ENCODE results near the gene FLNC. TPM values are rescaled to one million over a fixed set of nuclear protein-coding genes. Genes with fewer than 3 reads are reported as not detected.

Gene FLNC
- total RNA-seq, 1 donor from 2014 or later = 2.0 TPM

- ATAC-seq = peak; percentile 72
These were observed 49.9 kb downstream of the FLNC start for GRCh38 chr7:128879939-128880746.

GRCh38 chr7:128880791-128881457, 50.7 kb downstream of the FLNC start:
- ATAC-seq = no peak

- no peak for ATAC-seq
These were observed 51.4 kb downstream of the FLNC start for GRCh38 chr7:128881458-128882125.

- ATAC-seq = no peak
These were observed 51.9 kb downstream of the FLNC start for GRCh38 chr7:128882134-128882533.

GRCh38 chr7:128883622-128884448, 53.6 kb downstream of the FLNC start:
- peak; percentile 59 for ATAC-seq

GRCh38 chr7:128884561-128885369, 54.6 kb downstream of the FLNC start:
- no peak for ATAC-seq

GRCh38 chr7:128885370-128886187, 55.4 kb downstream of the FLNC start:
- no peak for ATAC-seq

GRCh38 chr7:128886391-128887168, 56.4 kb downstream of the FLNC start:
- ATAC-seq = no peak

- ATAC-seq = no peak
These were observed 57.2 kb downstream of the FLNC start for GRCh38 chr7:128887169-128888038.

GRCh38 chr7:128888039-128888755, 58.0 kb downstream of the FLNC start:
- ATAC-seq = no peak

GRCh38 chr7:128888756-128889095, 58.5 kb downstream of the FLNC start:
- ATAC-seq = no peak

GRCh38 chr7:128889121-128889520, 58.9 kb downstream of the FLNC start:
- ATAC-seq = no peak

- peak; percentile 43 for ATAC-seq
These were observed 60.3 kb downstream of the FLNC start for GRCh38 chr7:128890306-128891109.

- ATAC-seq = peak; percentile 50
These were observed 61.1 kb downstream of the FLNC start for GRCh38 chr7:128891110-128891941.

- ATAC-seq = no peak
These were observed 61.7 kb downstream of the FLNC start for GRCh38 chr7:128891942-128892269.

GRCh38 chr7:128892521-128893250, 62.5 kb downstream of the FLNC start:
- ATAC-seq = peak; percentile 66
